HEK293T (cell line): ENCODE measurements around the gene TIMP3.

ENCODE experiments used
- CTCF ChIA-PET: fragments of 350-600 bp; formaldehyde crosslinking; extraction: SDS; loops from one replicate; lab custom pipeline; 2021; ENCODE audit warnings: antibody characterized with exemption, inconsistent platforms; lab: Yijun Ruan, JAX
- POLR2A ChIA-PET: fragments of 350-600 bp; formaldehyde crosslinking; extraction: SDS; loops from one replicate; lab custom pipeline; 2020; ENCODE audit warnings: antibody characterized with exemption, inconsistent platforms; lab: Yijun Ruan, JAX
- DNase-seq: peaks from one replicate; pipeline ENCODE4 v3.0.0; 2012; ENCODE audit warnings: mixed read lengths; ENCODE audit errors: extremely low spot score
- ARNT ChIP-seq: fragments of 450-650 bp; IDR thresholded peaks from 2 replicates; pipeline ENCODE4 v1.6.1; 2017; ENCODE audit warnings: mild to moderate bottlenecking
- BHLHE40 ChIP-seq: fragments of 450-650 bp; IDR thresholded peaks from 2 replicates; pipeline ENCODE4 v1.6.1; 2016; ENCODE audit warnings: mild to moderate bottlenecking, moderate library complexity, borderline replicate concordance
- CTBP1 ChIP-seq: fragments of 450-650 bp; IDR thresholded peaks from 2 replicates; pipeline ENCODE4 v1.6.1; 2016; ENCODE audit warnings: borderline replicate concordance
- ELF4 ChIP-seq: fragments of 450-650 bp; IDR thresholded peaks from 2 replicates; pipeline ENCODE4 v1.6.1; 2017; ENCODE audit warnings: antibody characterized with exemption
- FOXA1 ChIP-seq: fragments of 450-650 bp; IDR thresholded peaks from 2 replicates; pipeline ENCODE4 v1.6.1; 2016; ENCODE audit warnings: mild to moderate bottlenecking
- FOXK2 ChIP-seq: fragments of 450-650 bp; IDR thresholded peaks from 2 replicates; pipeline ENCODE4 v1.6.1; 2016; ENCODE audit warnings: mild to moderate bottlenecking
- FOXM1 ChIP-seq: fragments of 450-650 bp; IDR thresholded peaks from 2 replicates; pipeline ENCODE4 v1.6.1; 2017; ENCODE audit warnings: mild to moderate bottlenecking, borderline replicate concordance
- HDGF ChIP-seq: fragments of 450-650 bp; IDR thresholded peaks from 2 replicates; pipeline ENCODE4 v1.6.1; 2017; ENCODE audit warnings: antibody characterized with exemption, borderline replicate concordance
- L3MBTL2 ChIP-seq: fragments of 450-650 bp; conservative IDR thresholded peaks from 2 replicates; pipeline ENCODE4 v1.6.1; 2016; ENCODE audit warnings: mild to moderate bottlenecking
- LEF1 ChIP-seq: fragments of 450-650 bp; IDR thresholded peaks from 2 replicates; pipeline ENCODE4 v1.6.1; 2017; ENCODE audit warnings: mild to moderate bottlenecking, borderline replicate concordance
- NFRKB ChIP-seq: fragments of 450-650 bp; IDR thresholded peaks from 2 replicates; pipeline ENCODE4 v1.6.1; 2016; ENCODE audit warnings: mild to moderate bottlenecking, moderate library complexity
- PKNOX1 ChIP-seq: fragments of 450-650 bp; IDR thresholded peaks from 2 replicates; pipeline ENCODE4 v1.6.1; 2016
- SUZ12 ChIP-seq: fragments of 450-650 bp; IDR thresholded peaks from 2 replicates; pipeline ENCODE4 v1.6.1; 2016; ENCODE audit warnings: mild to moderate bottlenecking
- TARDBP ChIP-seq: fragments of 450-650 bp; IDR thresholded peaks from 2 replicates; pipeline ENCODE4 v1.6.1; 2016
- ZNF384 ChIP-seq: fragments of 450-650 bp; IDR thresholded peaks from 2 replicates; pipeline ENCODE4 v1.6.1; 2016

The TIMP3 gene

DNA sequence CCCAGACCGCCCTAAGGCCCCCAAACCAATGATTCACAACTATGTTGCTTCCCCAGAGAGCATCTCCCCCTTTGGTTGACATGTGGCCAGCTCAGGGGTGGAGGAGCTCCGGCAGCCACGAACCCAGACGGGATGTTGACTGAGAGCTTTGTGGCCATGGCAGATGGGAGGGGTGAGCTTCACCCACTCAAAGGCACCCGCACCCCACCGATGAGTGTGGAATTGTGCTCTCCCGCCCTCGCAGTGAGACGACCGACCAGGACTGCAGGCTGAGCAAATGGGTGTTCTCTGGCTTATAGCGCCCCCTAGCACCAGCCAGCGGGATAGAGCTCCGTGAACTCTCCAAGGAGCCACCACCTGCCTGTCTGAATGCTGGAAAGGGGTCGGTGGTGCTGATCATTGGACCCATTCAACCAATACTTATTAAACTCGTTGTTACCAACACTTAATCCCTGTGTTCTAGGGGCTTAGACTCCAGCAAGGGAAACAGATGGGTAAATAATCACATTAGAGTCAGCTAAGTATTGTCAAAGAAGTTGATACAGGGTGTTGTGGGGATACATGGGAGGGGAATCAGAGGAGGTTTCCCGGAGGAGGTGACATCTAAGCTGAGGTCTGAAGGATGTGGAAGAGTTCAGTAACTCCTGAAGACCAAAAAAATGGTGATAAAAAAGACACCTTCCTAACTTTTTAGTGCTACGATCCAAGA is 4.5 kb upstream of the TIMP3 start:
- TF ChIP-seq SUZ12 (no peak), FOXA1 (no peak), BHLHE40 (no peak), L3MBTL2 (no peak), ZNF384 (no peak), FOXK2 (no peak), LEF1 (no peak), FOXM1 (no peak), ELF4 (no peak), ARNT (no peak)
- ChIA-PET CTCF (interaction anchor here (0.6 to 2.6 kb wide), 31 partner anchors 9 to 320 kb away, joined by 3 to 44 read pairs (median 4); partner anchors contain the start of gene SYN3), POLR2A (interaction anchor here (1.5 kb wide), 1 partner anchor 267 kb away, joined by 5 read pairs; no protein-coding TSS in a partner anchor)
- DNase-seq = peak; percentile 84

DNA sequence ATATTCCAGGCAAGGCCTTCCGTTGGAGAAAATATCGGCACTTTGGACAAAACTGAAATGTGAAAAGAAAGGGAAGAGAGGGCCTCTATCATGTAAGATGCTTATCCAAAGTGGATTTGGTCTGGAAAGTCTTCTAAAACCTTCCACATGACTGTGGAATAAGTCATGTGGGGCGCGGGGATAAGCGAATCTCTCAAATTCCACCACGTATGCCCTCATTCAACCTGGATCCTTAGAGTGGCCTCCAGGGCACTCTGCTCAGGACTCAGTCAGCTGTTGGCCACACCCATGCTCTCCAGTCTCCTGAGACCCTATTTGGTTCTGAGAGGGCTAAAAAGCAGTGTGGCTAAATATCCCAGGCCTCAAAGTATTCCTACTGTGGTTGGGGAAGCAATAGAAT is 2.0 kb upstream of the TIMP3 start:
- CTCF ChIA-PET = no interaction called here
- no peak for TF ChIP-seq ARNT
- no peak for TF ChIP-seq FOXM1
- no peak for TF ChIP-seq L3MBTL2
- no peak for TF ChIP-seq NFRKB
- no peak for TF ChIP-seq LEF1
- POLR2A ChIA-PET = no interaction called here
- no peak for DNase-seq

GRCh38 chr22:32800158-32800882 is 1.2 kb upstream of the TIMP3 start:
- POLR2A ChIA-PET = no interaction called here
- TF ChIP-seq ELF4 = no peak
- no peak for TF ChIP-seq FOXK2
- no peak for TF ChIP-seq L3MBTL2
- TF ChIP-seq FOXM1 = no peak
- TF ChIP-seq PKNOX1 = no peak
- TF ChIP-seq NFRKB = no peak
- no peak for TF ChIP-seq ZNF384
- TF ChIP-seq CTBP1 = no peak
- TF ChIP-seq TARDBP = no peak
- TF ChIP-seq FOXA1 = no peak
- TF ChIP-seq ARNT = no peak
- no peak for DNase-seq
- CTCF ChIA-PET = interaction anchor here (1.0 kb wide), 2 partner anchors 140 to 200 kb away, joined by 3 to 5 read pairs; no protein-coding TSS in a partner anchor

- no peak for DNase-seq
- TF ChIP-seq FOXA1 (no peak), L3MBTL2 (peak; percentile 40)
- POLR2A ChIA-PET = interaction anchor here (1.1 to 3.3 kb wide), 2 partner anchors 11 to 266 kb away, joined by 4 to 19 read pairs; no protein-coding TSS in a partner anchor
- CTCF ChIA-PET = interaction anchor here (1.0 kb wide), 2 partner anchors 141 to 199 kb away, joined by 3 to 5 read pairs; no protein-coding TSS in a partner anchor
Measured at GRCh38 chr22:32800994-32801536, 440 bp upstream of the TIMP3 start.

DNA sequence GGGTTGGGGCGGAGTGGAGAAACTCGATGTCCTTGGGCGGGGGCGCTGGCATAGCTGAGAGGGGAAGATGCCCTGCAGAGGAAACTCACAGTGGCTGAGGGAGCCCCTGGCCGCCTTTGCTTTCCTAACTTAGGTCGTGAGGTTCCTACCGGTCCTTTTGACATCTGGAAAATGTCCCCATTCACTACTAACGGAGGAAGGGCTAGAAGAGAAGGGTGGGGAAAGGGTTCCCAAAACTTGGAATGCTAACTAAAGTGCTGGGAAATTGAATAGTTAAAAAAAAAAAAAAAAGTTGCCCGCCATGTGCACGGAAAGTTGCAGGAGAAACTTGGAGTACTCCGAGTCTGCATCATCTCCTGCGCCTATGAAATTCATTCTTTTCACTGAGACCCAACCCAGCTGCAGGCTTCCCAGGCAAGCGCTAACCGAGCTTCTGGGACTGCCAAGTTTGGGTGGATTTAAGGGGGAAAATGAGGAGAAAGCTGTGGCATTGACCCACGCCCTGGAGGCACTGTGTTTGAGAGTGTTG is 796 bp downstream of the TIMP3 start:
- POLR2A ChIA-PET = interaction anchor here (1.1 to 3.3 kb wide), 2 partner anchors 9 to 268 kb away, joined by 4 to 19 read pairs; no protein-coding TSS in a partner anchor
- TF ChIP-seq L3MBTL2 (0 out of 2 replicates have a peak, but pooled peaks have one; percentile 22), SUZ12 (no peak), HDGF (no peak)
- no peak for DNase-seq
- CTCF ChIA-PET = interaction anchor here (0.6 kb wide), 1 partner anchor 1258 kb away, joined by 3 read pairs; no protein-coding TSS in a partner anchor

DNA sequence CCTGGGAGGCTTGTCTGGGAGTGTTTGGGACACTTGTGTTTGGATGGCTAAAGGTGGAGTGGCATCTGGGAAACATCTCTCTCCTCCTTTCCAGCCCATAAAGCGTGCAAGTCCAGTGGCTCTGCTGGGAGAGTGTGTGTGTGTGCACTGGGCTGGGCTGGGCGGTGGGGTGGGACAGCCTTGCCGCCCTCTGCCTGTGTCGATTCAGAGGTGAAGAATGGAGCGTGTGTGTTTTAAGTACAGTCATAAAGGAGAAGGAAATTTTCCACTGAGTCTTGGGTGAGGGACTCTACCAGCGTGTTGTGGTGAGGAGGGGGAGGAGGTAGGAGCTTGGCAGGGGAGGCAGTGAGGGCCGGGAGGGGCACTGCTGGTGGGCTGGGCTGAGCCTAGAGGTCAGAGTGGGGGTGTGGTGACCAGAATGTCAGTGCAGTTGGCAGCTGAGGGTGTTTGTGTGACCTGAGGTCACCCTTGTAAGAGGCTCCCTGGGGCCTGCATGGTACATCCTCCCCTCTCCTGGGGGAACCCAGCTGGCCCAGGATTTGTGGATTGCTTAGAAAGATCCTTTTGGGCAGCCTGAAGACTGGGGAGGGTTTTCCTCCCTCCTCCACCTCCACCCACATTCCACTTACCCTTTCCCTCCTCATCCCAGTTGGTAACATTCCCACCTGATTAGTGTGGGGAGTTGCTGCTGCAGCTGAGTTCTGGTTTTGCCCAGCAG is 1.7 kb downstream of the TIMP3 start:
- ChIA-PET POLR2A (interaction anchor here (1.0 to 3.3 kb wide), 3 partner anchors 9 to 273 kb away, joined by 3 to 19 read pairs (median 3); no protein-coding TSS in a partner anchor), CTCF (interaction anchor here (1.4 kb wide), 1 partner anchor 142 kb away, joined by 3 read pairs; no protein-coding TSS in a partner anchor)
- DNase-seq = no peak
- TF ChIP-seq FOXA1 (no peak), LEF1 (no peak), NFRKB (no peak), BHLHE40 (no peak)
